Cardiac muscle cell (in vitro differentiated cells and primary cell): ENCODE results near the gene HERC3. TPM values are rescaled to one million over a fixed set of nuclear protein-coding genes. Genes with fewer than 3 reads are reported as not detected.

Experiments
- DNase-seq, 2 donors: peaks; one replicate each; pipeline versions ENCODE4 v3.0.0 to v3.0.0-alpha.2; 2010 to 2017; ENCODE audit warnings: low read depth in 1 of 2, low spot score in 1 of 2
- H3K27ac ChIP-seq: fragments of 200-600 bp; sonication (generic); 2 replicates; pipeline ENCODE4 v1.5.1; 2016
- H3K27me3 ChIP-seq: fragments of 200-600 bp; sonication (generic); 2 replicates; pipeline ENCODE4 v1.6.0; 2016; ENCODE audit warnings: control low read depth
- H3K36me3 ChIP-seq: fragments of 200-600 bp; sonication (generic); 2 replicates; pipeline ENCODE4 v1.5.1; 2016; ENCODE audit warnings: control low read depth
- H3K4me1 ChIP-seq: fragments of 200-600 bp; sonication (generic); 2 replicates; pipeline ENCODE4 v1.8.1; 2017; ENCODE audit warnings: low read depth, mild to moderate bottlenecking, mixed run types
- H3K4me3 ChIP-seq: fragments of 200-600 bp; sonication (generic); 2 replicates; pipeline ENCODE4 v1.5.1; 2016; ENCODE audit warnings: mild to moderate bottlenecking
- H3K9me3 ChIP-seq: fragments of 200-600 bp; sonication (generic); 2 replicates; pipeline ENCODE4 v1.5.1; 2017; ENCODE audit warnings: low read depth, mild to moderate bottlenecking, control low read depth
- CTCF ChIP-seq: IDR thresholded peaks from 2 replicates; pipeline ENCODE4 v1.5.1; 2012; ENCODE audit warnings: low read depth, mild to moderate bottlenecking, low read length
- polyA plus RNA-seq: library from polyadenylated mRNA; unstranded; fragments of >200 nt; fragmentation: Nextera tagmentation; extraction: Ambion mirVana; gene quantifications from 2 replicates; pipeline ENCODE4 v1.2.1, GENCODE V29; 2016
- total RNA-seq: library from RNA; depleted of rRNA; stranded (reverse); fragments of >200 nt; gene quantifications from 2 replicates; pipeline ENCODE4 v1.2.3, GENCODE V29; 2016

Gene HERC3
- total and polyA plus RNA-seq, 2 experiments from 2014 or later: 29.4 to 35.3 TPM

GRCh38 chr4:88718098-88718497 is 125.8 kb downstream of the HERC3 start:
- no peak overlapping the region for H3K4me3 ChIP-seq
- TF ChIP-seq CTCF: no peak
- DNase-seq: no peak
- H3K36me3 ChIP-seq: peaks cover 8% of the 10 kb centered on the region
- H3K27me3 ChIP-seq: no peaks in the 10 kb centered on the region
- no peak overlapping the region for H3K27ac ChIP-seq
- H3K9me3 ChIP-seq: no peaks in the 10 kb centered on the region
- no peaks in the 10 kb centered on the region for H3K4me1 ChIP-seq

- no peaks in the 10 kb centered on the region for H3K27me3 ChIP-seq
- H3K4me1 ChIP-seq: no peaks in the 10 kb centered on the region
- H3K27ac ChIP-seq: no peak overlapping the region
- no peaks in the 10 kb centered on the region for H3K9me3 ChIP-seq
- no peak for DNase-seq
- TF ChIP-seq CTCF: no peak
- peaks cover 14% of the 10 kb centered on the region for H3K36me3 ChIP-seq
- no peak overlapping the region for H3K4me3 ChIP-seq
These were observed 127.1 kb downstream of the HERC3 start for GRCh38 chr4:88719381-88719780.

- Histone ChIP-seq H3K4me3 (no peak overlapping the region), H3K36me3 (peaks cover 14% of the 10 kb centered on the region), H3K4me1 (no peaks in the 10 kb centered on the region), H3K9me3 (no peaks in the 10 kb centered on the region), H3K27me3 (no peaks in the 10 kb centered on the region), H3K27ac (no peak overlapping the region)
- DNase-seq: no peak
- no peak for TF ChIP-seq CTCF
These were observed 128.5 kb downstream of the HERC3 start for GRCh38 chr4:88720451-88721428.

- Histone ChIP-seq H3K9me3 (no peaks in the 10 kb centered on the region), H3K4me1 (no peaks in the 10 kb centered on the region), H3K27ac (peak overlapping the region; percentile 46), H3K4me3 (no peak overlapping the region), H3K27me3 (no peaks in the 10 kb centered on the region), H3K36me3 (peaks cover 24% of the 10 kb centered on the region)
- no peak for TF ChIP-seq CTCF
- no peak for DNase-seq
These were observed 130.0 kb downstream of the HERC3 start for GRCh38 chr4:88722276-88722780.

GRCh38 chr4:88722828-88723227 is 130.5 kb downstream of the HERC3 start:
- Histone ChIP-seq H3K27ac (peak overlapping the region; percentile 46), H3K9me3 (no peaks in the 10 kb centered on the region), H3K4me3 (no peak overlapping the region), H3K4me1 (no peaks in the 10 kb centered on the region), H3K36me3 (peaks cover 29% of the 10 kb centered on the region), H3K27me3 (no peaks in the 10 kb centered on the region)
- TF ChIP-seq CTCF: no peak
- no peak for DNase-seq
